HG03460 (cell line): ENCODE results near the gene ZNF205.
"Not testable (repeated sequence)": the region's sequence is repeated elsewhere in the genome, so short reads cannot be mapped to it uniquely, and the experiment has no call there.

ENCODE experiments used
- ATAC-seq: cut with Tn5 transposase; IDR thresholded peaks from one replicate; pipeline ENCODE4 v1.9.1; 2021; ENCODE audit not compliant: unreplicated experiment

The ZNF205 gene

GRCh38 chr16:3131755-3132377 lies 19.5 kb downstream of the ZNF205 start:
- ATAC-seq, result no peak

DNA sequence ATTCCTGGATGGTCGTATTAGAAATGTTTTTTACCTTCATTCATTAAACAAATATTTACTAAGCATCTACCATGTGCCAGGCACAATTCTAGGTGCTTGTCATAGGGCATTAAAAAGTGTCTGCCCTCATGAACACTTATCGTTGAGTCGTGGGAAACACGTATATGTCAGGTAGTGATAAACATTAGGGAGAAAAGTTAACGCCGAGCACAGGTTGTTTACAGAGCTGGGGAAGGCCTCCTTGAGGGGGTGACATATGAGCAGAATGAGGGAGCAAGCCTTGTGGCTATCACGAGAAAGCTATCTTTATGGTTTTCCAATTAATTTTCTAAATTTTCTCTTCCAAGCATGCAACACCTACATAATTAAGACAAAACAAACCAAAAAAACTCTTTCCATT lies 21.5 kb downstream of the ZNF205 start:
- ATAC-seq, result no peak

DNA sequence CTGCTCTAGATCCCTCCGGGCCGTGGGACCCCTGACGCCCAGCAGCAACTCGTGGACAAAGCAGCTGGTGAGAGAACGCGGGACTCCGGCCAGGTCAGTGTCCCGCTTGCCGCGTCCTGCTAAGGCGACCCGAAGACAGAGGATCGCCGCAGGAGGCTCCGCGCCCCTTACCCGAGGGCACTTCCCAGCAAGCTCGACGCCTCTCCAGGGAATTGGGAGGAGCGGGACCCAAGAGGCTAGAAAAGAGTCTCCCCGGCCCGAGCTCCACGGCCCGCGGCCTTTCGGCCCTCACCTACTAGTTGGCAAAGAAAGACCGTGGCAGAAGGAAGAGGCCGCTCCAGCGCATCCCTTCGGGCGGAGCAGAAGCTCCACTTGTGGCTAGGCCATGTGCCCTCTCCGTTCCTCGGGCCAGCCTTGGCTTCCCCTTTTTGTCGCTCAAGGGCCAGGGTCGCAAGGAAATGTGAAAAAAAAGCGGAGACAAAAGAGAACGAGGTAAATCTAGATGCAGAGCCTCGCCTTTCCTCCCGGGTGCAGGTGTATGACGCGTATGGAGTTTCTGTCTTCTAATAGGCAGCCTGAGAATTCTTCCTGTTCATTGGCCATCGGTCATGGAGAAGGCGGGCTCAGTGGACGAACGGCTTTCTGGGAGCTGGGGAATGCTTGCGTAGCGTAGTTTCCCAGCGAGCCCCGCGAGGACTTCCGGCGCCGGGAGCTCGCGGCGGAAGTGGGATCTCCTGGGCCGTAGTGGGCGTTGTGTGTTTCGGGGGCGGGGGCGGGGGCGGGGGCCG lies 22.1 kb downstream of the ZNF205 start, which contains the start of gene ZNF213:
ZNF213 (plus strand) TSS at position 692 of the 788 bp plus-strand sequence. CDS start 2,252 bp downstream, outside the sequence.
- peak; percentile 90 for ATAC-seq

- peak; percentile 34 for ATAC-seq
Measured at GRCh38 chr16:3135126-3135715, 22.8 kb downstream of the ZNF205 start.

DNA sequence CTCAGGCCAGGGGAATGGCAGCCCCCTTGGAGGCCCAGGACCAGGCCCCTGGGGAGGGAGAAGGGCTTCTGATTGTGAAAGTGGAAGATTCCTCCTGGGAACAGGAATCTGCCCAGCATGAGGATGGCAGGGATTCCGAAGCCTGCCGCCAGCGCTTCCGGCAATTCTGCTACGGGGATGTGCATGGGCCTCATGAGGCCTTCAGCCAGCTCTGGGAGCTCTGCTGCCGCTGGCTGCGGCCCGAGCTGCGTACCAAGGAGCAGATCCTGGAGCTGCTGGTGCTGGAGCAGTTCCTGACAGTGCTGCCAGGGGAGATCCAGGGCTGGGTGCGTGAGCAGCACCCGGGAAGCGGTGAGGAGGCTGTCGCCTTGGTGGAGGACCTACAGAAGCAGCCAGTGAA lies 24.9 kb downstream of the ZNF205 start:
- no peak for ATAC-seq

DNA sequence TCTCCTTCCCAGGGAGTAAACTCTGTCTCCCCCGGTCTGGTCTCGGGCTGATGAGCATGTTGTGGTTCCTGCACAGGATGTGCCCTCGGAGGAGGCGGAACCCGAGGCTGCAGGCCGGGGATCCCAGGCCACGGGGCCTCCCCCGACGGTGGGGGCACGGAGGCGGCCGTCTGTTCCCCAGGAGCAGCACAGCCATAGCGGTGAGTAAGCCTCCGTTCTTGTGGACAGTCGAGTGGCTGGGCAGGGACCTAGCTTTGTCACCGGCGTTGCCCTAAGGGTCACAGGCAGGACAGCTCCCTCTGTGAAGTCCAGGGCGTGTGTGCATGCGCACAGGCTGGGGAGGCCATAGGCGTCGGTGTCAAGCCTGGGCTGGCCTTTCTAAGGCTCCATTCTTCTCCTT lies 26.0 kb downstream of the ZNF205 start:
- ATAC-seq, result no peak

- no peak for ATAC-seq
Measured at GRCh38 chr16:3138823-3139426, 26.5 kb downstream of the ZNF205 start.

DNA sequence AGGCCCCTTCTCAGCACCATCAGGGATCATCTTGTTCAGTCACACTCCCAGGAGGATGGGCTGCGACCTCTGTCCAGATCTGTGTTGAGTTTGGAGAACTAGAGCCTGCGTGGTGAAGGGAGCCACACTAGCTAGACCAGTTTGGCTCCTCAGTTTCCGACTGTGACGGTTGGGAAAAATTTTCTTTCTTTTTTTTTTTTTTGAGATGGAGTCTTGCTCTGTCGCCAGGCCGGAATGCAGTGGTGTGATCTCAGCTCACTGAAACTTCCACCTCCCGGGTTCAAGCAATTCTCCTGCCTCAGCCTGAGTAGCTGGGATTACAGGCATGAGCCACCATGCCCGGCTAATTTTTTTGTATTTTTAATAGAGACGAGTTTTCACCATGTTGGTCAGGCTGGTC lies 27.2 kb downstream of the ZNF205 start:
- ATAC-seq, result not testable (repeated sequence)

GRCh38 chr16:3140603-3141427 lies 28.4 kb downstream of the ZNF205 start:
- ATAC-seq, result no peak

DNA sequence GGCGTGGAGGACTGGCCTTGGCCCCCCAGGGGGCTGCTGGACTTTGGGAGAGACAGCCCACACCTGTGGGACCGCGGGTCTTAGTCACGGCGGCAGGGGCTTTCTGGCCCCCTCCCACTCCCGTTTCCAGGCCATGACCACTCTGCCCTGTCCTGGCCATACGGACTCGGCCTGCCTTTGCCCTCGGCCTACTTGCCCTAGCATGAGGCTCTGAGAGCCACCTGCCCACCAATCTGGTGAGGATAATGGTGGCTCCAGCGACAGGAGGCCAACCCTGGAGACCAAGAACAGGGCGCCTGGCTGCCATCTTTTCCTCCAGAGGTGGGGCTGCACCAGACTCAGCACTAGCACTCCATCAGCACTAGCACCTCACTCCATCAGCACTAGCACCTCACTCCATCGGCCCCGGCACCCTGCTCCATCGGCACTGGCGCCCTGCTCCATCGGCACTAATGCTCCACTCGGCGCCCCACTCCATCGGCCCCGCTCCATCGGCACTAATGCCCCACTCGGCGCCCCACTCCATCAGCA lies 29.5 kb downstream of the ZNF205 start:
- ATAC-seq, result no peak

GRCh38 chr16:3142327-3142726 lies 29.9 kb downstream of the ZNF205 start:
- ATAC-seq, result no peak

DNA sequence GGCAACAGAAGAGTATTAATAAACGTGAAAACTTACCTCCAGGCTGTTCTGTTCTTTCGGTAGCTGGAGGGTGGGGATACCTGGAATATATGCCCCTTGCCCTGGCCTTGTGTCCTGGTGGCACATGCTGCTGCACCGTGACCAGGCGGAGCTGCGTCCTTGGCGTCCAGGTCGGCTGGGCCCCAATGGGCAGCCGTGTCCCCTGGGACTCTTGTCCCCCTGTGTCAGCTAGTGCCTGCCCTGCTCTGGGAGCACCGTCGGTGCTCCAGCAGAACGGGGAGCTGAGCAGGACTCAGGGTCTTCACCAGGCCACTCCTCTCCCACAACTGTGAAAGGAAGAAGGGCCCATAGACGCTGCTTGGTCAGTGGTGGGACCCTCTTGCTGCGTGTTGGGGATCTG lies 30.4 kb downstream of the ZNF205 start:
- ATAC-seq, result no peak

- no peak for ATAC-seq
Measured at GRCh38 chr16:3143189-3143588, 30.8 kb downstream of the ZNF205 start.

DNA sequence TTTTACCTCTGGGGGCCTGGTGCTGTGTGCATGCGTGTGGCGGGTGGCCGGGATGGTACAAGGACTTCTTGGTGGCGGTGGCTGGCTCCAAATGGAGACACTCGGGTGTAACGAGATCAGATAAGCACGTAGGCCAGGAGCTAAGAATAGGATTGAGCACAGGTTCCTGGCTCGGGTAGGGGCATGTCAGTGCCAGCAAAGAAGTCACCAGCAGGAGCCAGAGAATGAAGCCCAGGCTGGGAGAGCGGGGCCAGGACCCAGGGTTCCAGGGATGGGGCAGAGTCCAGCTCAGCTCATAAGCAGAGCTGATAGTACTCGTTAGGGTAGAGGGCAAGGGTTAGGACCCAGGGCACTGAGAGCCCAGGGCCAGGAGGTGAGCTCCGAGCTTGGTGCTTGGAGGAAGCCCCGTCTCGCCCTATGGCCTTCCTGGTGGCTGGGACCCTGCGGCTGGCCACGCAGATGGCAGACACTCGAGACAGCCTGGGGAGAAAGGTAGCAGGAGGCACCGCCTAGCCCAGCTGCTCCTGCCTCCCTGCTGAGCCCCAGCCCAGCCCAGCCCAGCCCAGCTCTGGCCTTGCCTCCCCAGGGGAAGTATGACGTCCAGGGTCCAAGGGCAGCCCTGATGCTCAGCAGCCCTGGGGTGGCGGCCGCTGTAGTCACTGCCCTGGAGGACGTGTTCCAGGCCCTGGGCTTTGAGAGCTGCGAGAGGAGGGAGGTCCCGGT lies 31.4 kb downstream of the ZNF205 start:
- ATAC-seq, result no peak

- ATAC-seq, result no peak
Measured at GRCh38 chr16:3144321-3144983, 32.1 kb downstream of the ZNF205 start.

DNA sequence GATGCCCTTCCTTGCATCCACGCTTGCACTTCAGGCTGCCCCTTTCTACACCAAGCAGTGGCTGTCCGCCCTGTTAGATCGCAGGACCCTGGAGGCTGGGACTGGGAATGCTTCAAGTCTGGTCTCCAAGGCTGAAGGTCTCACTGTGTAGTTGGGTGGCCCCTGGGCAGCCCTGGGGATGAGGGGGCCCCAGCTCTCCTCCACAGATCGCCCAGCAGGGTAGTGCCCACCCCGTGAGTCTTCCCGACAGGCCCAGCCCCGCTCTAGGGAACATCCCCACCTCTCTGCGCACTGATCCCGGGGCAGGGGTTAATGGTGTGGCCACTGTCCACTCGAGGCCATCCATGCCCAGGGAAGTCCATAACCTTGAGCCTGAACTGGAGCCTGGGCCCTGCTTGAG lies 32.8 kb downstream of the ZNF205 start:
- no peak for ATAC-seq

- ATAC-seq, result no peak
Measured at GRCh38 chr16:3145660-3146059, 33.3 kb downstream of the ZNF205 start.

DNA sequence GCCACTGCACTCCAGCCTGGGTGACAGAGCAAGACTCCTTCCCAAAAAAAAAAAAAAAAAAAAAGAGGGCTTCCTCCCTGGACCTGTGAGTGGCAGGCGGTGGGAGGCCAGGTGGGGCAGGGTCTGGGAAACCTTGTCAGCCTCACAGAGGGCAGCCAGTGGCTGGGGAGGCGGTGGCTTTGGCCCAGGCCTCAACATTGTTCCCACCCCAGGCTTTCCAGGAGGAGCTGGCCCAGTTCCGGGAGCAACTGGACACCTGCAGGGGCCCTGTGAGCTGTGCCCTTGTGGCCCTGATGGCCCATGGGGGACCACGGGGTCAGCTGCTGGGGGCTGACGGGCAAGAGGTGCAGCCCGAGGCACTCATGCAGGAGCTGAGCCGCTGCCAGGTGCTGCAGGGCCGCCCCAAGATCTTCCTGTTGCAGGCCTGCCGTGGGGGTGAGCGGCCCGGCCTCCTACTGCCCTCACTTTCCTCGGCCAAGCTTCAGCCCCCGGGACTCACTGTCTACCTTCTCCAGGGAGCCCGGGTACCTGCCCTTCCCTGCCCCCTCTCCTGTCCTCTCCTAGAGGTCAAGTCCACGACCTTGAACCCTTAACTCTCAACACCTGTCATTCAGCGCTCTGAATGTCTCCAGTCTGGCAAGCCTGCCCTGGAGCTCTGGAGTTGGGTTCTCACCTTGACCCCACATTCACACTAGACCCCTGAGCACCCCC lies 34.8 kb downstream of the ZNF205 start:
- ATAC-seq, result no peak

GRCh38 chr16:3147757-3148104 lies 35.3 kb downstream of the ZNF205 start:
- ATAC-seq, result no peak
